ENCODE data around the gene APOA5. TPM values are rescaled to one million over a fixed set of nuclear protein-coding genes. Genes with fewer than 3 reads are reported as not detected.

The APOA5 gene
- polyA plus RNA-seq, 12 donors: not detected

DNA sequence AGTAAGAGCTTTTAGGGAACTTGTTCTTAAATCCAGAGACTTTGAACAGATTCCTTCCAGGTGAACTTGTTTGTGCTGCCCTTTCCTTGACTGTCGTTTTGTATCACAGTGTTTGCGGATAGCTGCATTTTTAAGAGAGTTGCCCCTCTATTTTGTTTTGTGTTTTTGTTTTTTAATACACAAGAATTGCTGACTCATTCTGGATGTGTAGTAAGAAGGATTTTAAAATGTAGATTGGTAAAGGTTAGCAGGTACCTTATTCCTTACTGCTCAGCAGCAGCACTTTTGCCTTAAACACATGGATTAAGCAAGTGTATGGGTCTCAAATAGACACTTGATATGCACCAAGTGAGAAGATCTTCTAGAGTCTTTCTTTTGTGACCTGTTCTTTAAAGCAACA, 8.9 kb upstream of the APOA5 start:
- DNase-seq: no peak

- no peak for DNase-seq
Observed at GRCh38 chr11:116798368-116798767, 6.7 kb upstream of the APOA5 start.

DNA sequence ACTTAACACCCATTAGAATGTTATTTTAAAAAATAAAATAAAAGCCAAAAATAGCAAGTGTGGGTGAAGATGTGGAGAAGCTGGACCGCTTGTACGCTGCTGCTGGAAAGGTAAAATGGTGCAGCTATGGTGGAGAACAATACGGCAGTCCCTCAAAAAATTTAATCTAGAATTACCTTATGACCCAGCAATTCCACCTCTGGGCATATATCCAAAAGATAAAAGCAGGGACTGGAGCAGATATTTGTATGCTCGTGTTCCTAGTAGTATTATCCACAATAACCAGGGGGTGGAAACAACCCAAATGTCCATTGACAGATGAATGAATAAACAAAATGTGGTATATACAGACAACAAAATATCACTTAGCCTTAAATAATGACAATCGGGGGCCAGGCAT, 6.1 kb upstream of the APOA5 start:
- no peak for DNase-seq

DNA sequence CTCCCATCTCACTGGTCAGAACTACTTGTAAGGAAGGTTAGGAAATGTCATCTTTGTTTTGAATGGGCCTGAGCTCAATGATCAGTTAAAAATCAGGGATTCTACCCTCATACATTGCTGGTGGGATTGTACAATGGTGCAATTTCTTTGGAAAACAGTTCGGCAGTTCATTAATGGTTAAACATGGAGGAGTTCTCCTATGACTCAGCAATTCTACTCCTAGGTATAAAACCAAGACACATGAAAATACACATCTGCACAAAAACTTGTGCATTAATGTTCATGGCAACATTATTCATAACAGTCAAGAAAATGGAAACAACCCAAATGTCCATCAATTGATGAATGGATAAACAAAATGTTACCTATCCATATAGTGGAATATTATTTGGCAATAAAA, 4.9 kb upstream of the APOA5 start:
- no peak for DNase-seq

GRCh38 chr11:116794851-116795250, 3.2 kb upstream of the APOA5 start:
- no peak for DNase-seq

- no peak for DNase-seq
Observed at GRCh38 chr11:116793772-116794097, 2.1 kb upstream of the APOA5 start.

- DNase-seq: no peak
Observed at GRCh38 chr11:116792869-116793771, 1.4 kb upstream of the APOA5 start.

DNA sequence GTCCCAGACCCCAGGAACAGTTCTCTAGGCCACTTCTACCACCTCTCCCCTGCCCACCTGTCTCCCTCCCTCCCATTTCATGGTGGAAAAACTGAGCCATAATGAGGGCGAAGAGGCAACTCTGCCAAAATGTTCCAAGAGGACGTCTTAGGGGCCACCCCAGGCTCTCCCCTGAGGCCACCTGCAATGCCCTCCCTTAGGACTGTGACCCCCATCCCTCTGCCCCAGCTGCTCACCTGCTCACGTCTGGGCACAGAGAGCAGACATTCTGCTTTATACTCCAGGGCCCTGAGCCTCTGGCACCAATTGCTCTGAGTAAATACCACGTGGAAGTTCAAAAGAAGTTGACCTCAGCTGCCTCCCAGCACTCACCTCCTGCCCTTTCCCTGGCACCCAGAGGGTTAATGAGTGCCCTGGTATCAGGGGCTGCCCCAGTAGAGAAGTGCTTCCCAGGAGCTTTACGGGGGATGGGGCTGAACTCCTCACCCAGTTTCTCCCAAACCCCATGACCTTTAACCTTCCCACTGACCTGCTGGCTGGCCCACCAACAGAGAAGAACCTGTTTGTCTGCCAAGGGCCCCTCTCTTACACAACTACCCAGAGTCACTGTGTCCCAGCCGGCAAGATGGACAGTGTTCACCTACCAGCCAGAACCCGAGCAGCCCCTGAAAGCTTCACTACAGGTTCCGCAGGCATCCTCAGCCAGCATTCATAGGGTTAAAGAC, 627 bp upstream of the APOA5 start:
- DNase-seq: no peak

DNA sequence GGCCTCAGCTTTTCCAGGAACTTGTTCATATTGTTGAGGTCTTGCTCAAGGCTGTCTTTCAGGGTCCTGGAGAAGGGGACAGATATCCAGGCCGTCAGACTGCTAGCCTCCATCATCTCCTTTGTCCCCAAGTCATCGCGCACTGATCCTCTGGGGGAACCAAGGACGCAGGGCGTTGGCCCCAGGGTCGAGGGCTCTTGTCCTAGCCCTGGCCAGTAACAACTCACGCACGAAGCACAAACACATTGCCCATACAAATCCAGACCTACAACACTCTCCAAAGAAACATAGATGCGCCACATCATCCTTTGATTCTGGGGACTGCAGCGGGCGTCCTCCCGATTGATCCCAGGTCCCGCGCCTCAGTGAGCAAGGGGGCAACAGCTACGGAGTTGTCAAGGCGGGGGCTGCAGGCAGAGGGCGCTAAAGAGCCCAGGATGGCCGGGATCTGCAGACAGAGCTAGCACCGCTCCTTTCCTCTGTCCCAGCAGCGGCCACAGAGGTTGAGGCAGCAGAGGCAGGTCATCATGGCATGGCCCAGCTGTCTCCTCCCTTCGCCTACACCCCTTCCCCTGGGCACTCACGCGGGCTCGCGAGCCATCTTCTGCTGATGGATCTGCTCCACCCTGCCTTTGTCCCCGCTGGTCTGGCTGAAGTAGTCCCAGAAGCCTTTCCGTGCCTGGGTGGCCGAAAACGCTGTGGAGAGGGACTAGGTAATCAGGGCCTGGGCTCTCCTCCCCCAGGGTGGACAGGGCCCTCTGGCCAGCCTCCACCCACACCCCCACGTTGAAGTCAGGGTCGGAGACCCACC, 472 bp downstream of the APOA5 start:
- peak; percentile 67 for DNase-seq

GRCh38 chr11:116790167-116791001, 1.3 kb downstream of the APOA5 start:
- no peak for DNase-seq

DNA sequence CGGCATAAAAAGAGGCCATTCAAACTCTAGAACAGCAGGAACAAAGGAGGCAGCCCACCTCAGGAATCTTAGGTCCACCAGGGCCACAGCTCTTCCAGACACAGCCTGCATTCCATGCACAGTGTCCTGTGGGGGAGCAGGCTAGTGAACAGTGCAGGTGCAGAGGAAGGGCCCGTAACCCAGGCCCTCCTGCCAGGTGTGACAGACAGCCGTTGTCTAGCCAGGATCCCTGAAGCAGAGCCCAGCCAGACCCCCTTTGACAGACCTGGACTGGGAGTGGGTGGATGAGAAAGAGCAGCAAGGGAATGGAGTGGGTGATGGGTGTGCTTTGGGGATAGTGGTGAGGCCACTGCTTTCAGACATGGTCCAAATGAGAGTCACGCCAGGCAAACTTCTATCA, 2.7 kb downstream of the APOA5 start:
- DNase-seq: no peak

- DNase-seq: no peak
Observed at GRCh38 chr11:116788534-116788933, 3.1 kb downstream of the APOA5 start.

- peak; percentile 85 for DNase-seq
Observed at GRCh38 chr11:116787786-116788486, 3.7 kb downstream of the APOA5 start, which contains the start of gene ZPR1. ZPR1 (minus strand) TSS chr11:116788023; CDS start chr11:116787990, 33 bp downstream.

- DNase-seq: no peak
Observed at GRCh38 chr11:116787436-116787785, 4.3 kb downstream of the APOA5 start.

DNA sequence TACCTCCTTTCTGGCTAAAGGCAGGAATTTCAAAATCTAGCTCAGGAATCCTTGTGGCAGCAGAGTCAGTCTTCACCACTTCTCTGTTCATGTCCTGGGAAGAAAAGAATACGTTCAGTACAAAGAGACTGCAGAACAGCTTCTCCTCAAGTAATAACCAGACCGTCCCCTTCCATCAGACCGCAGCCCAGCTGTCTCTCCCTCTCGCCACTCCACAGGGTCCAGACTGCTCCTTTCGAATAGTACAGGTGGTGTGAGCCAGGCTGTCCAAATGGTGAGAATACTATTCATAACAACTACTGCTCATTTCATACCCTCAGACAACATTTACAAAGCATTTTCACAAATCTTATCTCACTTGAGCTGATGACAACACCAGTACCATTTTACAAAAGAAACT, 4.7 kb downstream of the APOA5 start:
- no peak for DNase-seq

DNA sequence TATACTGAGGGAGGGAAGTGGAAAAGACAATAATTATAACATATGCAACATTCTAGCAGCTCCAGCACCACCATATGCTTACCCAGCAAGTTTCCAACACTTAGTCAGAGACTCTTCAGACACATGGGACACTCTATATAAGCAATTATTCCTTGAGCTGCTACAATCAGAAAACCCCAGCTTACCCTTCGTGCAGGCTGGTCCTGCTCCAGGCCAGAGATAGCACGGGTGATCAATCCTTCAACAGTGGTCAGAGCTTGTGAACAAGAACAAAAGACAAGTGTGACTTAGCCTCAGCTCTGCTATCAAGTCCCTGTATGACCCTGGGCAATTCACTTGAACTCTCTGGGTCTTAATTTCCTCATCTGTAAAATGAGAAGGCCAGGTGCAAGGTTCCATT, 5.4 kb downstream of the APOA5 start:
- DNase-seq: no peak

GRCh38 chr11:116782728-116783127, 9.0 kb downstream of the APOA5 start:
- DNase-seq: no peak

DNA sequence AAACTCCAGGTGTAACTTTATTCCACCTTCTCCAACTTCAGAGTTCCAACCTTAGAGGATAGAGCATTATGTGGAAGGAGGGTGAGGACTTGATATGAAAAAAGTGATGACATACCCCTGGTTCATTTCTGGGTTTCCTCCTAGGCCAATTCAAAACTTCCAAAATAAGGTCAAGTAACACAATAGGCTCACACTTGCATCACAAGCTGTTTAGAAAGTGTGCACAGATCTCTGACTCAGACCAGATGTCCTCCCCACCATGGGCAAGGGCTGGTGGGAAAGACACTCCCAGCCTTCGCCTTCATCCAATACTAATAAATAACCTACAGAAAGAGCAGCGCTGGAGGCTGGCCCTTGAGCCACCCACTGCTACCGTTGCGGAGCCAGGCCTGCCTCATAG, 13.1 kb downstream of the APOA5 start:
- DNase-seq: no peak

GRCh38 chr11:116777056-116777455, 14.6 kb downstream of the APOA5 start:
- DNase-seq: no peak

DNA sequence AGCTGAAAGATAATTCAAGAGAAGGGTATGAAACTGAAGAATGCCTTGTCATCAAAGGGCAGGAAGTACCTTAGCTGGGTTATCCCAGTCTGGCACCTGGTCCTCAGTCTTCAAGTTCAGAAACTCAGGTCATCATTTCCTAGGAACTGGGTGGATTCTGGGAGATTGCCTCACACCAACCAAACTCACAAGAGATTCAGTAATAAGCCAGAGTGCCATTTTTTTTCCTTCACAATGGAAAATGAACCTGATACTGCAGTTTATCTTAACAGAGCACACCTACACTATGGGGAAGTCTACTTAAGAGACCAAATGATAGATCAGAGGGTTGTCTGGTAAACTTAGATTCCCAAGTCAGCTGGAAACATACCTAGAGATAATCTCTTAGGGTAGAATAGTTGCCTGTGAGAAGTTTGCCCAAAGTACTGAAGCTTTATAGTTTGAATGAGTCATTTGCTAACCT, 15.1 kb downstream of the APOA5 start:
- DNase-seq: no peak

GRCh38 chr11:116775975-116776374, 15.7 kb downstream of the APOA5 start:
- DNase-seq: no peak
